Gastroesophageal sphincter (tissue), 3 donors: ENCODE results near the gene CDK18.

Experiments used
- CTCF ChIP-seq, 4 experiments: fragments of 200-600 bp in 2 of 4; fragments of 450-650 bp in 2 of 4; sonication (generic) in 1 of 4; IDR thresholded peaks; one replicate each; pipeline ENCODE4 v1.5.1; 2017 to 2019; ENCODE audit warnings: antibody characterized with exemption in 4 of 4, mild to moderate bottlenecking in 2 of 4, moderate library complexity in 2 of 4
- EP300 ChIP-seq: sonication (generic); formaldehyde crosslinking; IDR thresholded peaks from one replicate; pipeline ENCODE4 v1.6.1; 2017; ENCODE audit warnings: antibody characterized with exemption, mild to moderate bottlenecking
- POLR2A ChIP-seq, 2 donors: fragments of 450-650 bp; IDR thresholded peaks; one replicate each; pipeline ENCODE4 v1.6.1; 2017; ENCODE audit warnings: antibody characterized with exemption in 2 of 2, mild to moderate bottlenecking in 2 of 2, moderate library complexity in 1 of 2
- POLR2AphosphoS5 ChIP-seq: sonication (generic); formaldehyde crosslinking; IDR thresholded peaks from one replicate; pipeline ENCODE4 v1.6.1; 2017; ENCODE audit warnings: antibody characterized with exemption

- TF ChIP-seq CTCF (IDR thresholded peaks at IDR 0.05): no peak
- TF ChIP-seq EP300: no peak
- TF ChIP-seq POLR2AphosphoS5: no peak
- TF ChIP-seq POLR2A (IDR thresholded peaks at IDR 0.05): no peak
Measured at GRCh38 chr1:205502111-205502810, 2.2 kb upstream of the CDK18 start.
